ENCODE measurements around the gene GNAZ.

GRCh38 chr22:23152238-23153114, 82.2 kb downstream of the GNAZ start:
- TF ChIP-seq CTCF (IDR thresholded peaks at IDR 0.05) (no peak), EP300 (IDR thresholded peaks at IDR 0.05; ENCODE audit: low read depth) (no peak)

Measured in transverse colon (tissue), 3 donors.